GM21576 (cell line): ENCODE data around the gene MAZ.

ENCODE experiments used
- ATAC-seq: cut with Tn5 transposase; IDR thresholded peaks from one replicate; pipeline ENCODE4 v1.9.1; 2021; ENCODE audit warnings: mild to moderate bottlenecking, moderate library complexity; ENCODE audit not compliant: unreplicated experiment

The MAZ gene

GRCh38 chr16:29809031-29809747 lies 2.9 kb downstream of the MAZ start:
- ATAC-seq = no peak

DNA sequence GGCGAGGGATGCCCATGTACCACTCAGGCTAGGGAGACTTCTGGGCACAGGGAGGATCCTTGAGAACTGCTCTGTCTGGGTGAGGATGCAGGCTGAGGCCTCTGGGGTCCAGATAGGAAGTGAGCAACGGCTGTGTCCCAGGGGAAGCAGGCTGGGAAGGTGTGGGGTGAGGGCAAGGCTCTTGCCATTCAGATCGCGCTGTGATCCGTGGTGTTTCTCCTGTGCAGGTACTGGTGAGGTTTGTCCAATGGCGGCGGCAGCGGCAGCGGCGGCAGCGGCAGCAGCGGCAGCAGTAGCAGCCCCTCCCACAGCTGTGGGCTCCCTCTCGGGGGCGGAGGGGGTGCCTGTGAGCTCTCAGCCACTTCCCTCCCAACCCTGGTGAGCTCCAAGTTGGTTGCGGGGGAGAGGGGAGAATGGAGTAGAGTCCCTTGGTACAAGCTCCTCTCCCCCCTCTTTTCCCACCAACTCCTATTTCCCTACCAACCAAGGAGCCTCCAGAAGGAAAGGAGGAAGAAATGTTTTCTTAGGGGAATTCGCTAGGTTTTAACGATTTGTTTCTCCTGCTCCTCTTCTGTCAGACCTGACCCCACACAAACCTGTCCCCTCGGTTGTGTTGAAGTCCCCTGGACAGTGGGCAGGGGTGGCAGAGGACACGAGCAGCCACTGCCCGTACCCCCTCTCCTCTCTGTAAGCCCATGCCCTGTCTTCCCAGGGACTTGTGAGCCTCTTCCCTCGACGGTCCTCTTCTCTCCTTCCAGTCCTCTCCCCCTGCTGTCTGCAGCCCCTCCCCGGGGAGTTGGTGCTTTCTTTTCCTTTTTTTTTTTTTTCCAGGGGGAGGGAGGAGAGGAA lies 3.7 kb downstream of the MAZ start:
- no peak for ATAC-seq

DNA sequence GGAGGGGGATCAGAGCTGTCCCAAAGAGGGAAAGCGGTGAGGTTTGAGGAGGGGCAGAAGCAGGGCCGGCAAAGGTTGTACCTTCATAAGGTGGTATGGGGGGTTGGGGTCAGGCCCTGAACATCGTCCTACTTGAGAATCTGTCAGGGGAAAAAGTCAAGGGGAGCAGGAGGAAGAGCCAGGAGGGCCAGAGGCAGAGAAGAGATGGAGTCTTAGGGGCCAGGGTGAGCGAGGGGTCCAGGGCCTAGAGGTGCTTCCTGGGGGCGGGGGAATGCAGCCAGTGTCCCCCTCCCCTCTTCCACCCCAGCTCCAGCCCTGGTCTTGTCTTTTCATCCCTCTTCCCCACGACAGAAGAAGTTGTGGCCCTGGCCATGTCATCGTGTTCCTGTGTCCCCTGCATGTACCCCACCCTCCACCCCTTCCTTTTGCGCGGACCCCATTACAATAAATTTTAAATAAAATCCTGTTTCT lies 4.4 kb downstream of the MAZ start:
- ATAC-seq = no peak

GRCh38 chr16:29811170-29811895 lies 5.0 kb downstream of the MAZ start:
- peak; percentile 35 for ATAC-seq

DNA sequence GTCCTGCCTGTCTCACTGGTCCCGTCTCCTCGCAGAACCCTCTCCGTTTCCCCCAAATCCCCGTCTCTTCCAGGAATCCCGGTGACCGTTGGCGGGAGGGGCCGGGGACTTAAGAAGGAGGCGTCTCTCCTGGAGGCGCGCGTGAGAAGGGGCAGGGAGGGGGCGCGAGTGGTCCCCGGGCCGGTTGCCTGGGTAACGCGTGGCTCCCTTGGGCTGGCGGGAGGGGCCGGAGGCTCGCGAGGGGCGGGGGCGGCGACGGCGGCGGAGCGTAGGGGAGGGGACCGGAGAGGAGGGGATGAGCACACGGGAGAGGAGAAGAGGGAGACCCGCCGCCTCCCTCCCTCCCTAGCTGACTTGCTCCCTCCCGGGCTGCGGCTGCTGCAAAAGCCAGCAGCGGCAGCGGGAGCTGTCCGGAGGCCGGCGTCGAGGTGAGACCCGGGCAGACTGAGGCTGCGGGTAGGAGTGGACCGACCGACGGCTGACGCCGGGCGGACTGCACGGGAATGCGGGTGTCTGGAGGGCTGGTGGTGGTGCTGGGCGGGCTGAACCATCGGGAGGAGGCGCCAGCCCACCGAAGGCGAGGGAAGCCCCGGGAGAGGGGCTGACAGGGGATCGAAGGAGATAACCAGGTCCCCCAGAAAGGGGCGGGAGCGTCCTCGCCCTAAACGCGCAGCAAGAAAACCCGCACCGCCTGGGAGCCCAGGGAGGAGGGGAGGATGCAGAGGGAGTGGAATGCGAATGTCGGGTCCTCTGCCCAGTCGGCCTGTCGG lies 5.8 kb downstream of the MAZ start, which contains the start of gene PRRT2:
Gene PRRT2 (plus strand): TSS at position 298 of the 770 bp plus-strand sequence. CDS start 862 bp downstream, outside the sequence.
- ATAC-seq = no peak

- no peak for ATAC-seq
Observed at GRCh38 chr16:29812754-29813643, 6.7 kb downstream of the MAZ start.

DNA sequence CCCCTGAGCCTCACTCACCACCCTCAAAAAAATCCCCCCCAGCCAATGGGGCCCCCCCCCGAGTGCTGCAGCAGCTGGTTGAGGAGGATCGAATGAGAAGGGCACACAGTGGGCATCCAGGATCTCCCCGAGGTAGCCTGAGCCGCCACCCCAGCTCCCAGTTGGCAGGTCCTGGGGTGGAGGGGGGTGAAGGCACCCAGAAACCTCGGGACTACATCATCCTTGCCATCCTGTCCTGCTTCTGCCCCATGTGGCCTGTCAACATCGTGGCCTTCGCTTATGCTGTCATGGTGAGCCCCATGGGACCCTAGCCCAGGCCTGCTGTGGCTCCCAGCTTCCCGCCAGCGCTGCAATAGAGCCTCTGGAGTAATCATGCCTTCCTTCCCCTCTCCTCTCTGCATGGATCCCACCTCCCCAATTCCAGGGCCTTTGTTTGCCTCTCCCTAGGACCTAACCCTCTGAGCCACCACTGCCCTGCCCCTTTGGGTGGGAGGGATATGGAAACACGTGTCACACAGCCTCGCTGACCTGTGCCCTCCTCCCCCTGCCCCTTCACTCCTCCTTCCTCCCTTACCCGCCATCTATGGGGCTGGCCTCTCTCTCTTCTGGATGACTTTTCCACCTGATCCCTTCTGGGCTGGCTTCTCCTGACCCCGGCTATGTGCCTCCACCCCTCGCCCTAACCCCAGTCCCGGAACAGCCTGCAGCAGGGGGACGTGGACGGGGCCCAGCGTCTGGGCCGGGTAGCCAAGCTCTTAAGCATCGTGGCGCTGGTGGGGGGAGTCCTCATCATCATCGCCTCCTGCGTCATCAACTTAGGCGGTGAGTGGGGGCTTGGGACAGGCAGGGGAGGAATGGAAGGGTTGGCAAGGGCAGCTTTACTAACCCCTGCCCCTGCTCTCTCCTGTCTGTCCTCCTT lies 7.6 kb downstream of the MAZ start:
- ATAC-seq = no peak

GRCh38 chr16:29814592-29814991 lies 8.3 kb downstream of the MAZ start:
- ATAC-seq = no peak

DNA sequence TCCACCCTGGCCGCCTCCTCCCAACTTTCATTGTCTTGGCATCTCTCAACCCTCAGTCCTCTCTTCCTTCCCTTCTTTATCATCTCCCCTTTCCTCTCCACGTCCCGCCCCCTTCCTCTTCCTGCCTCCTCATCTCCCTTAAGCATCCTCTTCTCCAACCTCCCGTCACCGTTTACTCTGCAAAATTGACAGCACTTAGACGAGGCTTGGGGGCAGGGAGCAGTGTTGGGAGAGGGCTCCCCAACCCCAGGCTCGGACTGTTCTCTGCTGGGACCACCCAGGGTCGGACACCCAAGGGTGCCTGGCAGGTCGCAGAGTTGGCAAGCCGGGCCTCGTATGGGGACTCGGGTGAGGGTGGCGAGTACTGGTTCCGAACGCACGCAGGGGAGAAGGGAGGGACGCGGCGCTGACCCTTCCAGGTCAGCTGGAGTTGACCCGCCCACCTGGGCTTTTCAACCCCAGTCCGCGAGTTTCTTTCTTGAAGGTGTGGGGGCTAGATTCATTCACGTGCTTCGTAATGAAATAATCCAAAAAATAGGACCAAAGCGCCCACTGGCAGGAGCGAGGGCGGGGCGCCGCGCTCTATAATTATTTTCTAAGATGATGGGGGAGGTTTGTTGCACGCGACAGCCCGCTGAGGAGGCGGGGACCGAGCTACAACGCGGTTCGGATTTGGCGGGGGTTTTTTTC lies 8.8 kb downstream of the MAZ start:
- ATAC-seq = no peak

GRCh38 chr16:29815793-29816693 lies 9.7 kb downstream of the MAZ start, which contains the start of gene PAGR1:
Gene PAGR1 (plus strand): TSS chr16:29816152. CDS start chr16:29816526, 374 bp downstream.
- ATAC-seq = peak; percentile 49

DNA sequence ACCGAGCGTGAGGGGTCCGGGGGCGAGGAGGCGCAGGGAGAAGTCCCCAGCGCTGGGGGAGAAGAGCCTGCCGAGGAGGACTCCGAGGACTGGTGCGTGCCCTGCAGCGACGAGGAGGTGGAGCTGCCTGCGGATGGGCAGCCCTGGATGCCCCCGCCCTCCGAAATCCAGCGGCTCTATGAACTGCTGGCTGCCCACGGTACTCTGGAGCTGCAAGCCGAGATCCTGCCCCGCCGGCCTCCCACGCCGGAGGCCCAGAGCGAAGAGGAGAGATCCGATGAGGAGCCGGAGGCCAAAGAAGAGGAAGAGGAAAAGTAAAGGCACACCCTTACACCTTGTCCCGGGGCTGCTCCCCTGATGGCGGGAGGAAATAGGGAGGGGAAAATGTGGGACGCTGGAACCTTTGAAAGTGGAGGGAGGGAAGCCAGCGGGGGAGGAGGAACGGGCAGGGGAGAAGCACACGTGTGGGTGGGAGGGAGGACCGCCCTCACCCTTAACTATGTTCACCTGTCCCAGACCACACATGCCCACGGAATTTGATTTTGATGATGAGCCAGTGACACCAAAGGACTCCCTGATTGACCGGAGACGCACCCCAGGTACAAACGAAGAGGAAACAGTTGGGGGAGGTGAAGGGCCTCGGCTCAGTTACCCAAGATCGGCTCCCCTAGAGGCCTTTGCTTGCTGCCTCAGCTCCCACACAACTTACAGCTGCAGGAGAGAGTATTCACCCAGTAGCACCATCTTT lies 10.5 kb downstream of the MAZ start:
- ATAC-seq = peak; percentile 14

DNA sequence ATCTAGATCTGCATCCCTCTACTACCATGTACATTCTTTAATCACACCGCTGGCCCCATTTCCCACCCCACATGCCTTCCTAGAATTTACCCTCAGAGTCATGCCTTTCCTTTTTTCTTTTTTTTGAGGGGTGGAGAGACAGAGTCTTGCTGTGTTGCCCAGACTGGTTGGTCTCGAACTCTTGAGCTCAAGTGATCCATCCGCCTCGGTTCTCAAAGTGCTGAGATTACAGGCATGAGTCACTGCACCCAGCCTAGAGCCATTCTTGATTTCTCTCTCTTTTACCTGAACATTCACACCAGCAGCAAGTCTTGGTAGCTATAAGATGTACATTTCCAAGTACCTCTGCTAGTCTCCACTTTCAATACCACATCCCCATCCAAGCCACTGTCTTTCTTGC lies 11.8 kb downstream of the MAZ start:
- ATAC-seq = no peak

- no peak for ATAC-seq
Observed at GRCh38 chr16:29819506-29819905, 13.2 kb downstream of the MAZ start.

- ATAC-seq = no peak
Observed at GRCh38 chr16:29820271-29820701, 14.0 kb downstream of the MAZ start, which contains the start of gene MVP. Gene MVP (plus strand): TSS chr16:29820462. CDS start chr16:29830550, 10,088 bp downstream.

DNA sequence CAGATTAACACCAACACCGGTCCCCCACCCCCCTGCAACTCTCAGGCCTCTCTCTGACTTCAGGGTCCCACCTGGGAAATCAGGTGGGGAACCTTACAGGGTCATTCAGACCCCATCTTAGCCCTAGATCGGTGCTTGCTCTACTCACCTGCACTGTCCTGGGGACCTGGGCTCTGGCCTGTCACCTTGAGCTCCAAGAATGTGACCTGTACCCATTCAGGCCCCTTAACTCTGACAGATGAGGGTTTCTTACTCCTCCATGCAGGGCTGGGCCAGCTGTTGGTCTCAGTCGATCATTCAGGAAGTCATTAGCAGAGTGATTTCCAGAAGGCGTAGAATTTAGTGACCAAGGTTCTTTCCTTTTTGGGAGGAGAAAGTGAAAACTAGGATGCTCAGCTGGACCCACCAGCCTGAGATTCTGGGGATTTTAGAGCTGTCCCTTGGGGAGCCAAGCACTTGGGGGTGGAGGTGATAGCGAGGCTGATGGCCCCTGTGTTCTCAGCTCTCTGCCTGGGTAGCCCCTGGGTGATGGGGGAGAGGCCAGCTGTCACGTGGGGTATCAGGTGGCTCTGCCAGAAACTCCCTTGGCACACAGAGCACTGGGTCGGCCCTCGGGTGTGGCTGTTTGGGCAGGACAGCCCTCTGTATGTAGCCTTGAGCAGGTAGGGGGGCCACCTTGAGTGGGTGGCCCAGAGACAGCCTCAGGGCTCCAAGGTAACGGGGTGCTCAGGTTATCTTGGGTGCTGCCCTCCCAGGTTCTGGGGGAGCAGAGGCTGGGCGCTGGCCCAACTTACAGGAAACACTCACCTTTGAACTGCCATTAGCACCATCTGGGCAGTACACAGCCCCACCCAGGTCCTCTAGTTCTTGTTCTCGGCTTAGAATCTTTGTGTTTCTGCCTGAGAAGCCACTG lies 14.7 kb downstream of the MAZ start:
- peak; percentile 37 for ATAC-seq
